Nephron (organoid): ENCODE data around the gene MLANA.

Experiments used
- H3K27ac Mint-ChIP-seq, 3 experiments: 2 replicates each; pipeline ENCODE4 v1.8.0; 2020; ENCODE audit warnings: mixed read lengths in 3 of 3, mild to moderate bottlenecking in 2 of 3, moderate library complexity in 1 of 3
- H3K27me3 Mint-ChIP-seq: 2 replicates; pipeline ENCODE4 v1.8.0; 2021; ENCODE audit warnings: low read depth, mild to moderate bottlenecking, moderate library complexity, mixed read lengths
- H3K36me3 Mint-ChIP-seq: 2 replicates; pipeline ENCODE4 v1.8.0; 2020; ENCODE audit warnings: low read depth, mixed read lengths
- H3K4me1 Mint-ChIP-seq: 2 replicates; pipeline ENCODE4 v1.8.0; 2020; ENCODE audit warnings: mixed read lengths
- H3K4me3 Mint-ChIP-seq, 3 experiments: 2 replicates each; pipeline ENCODE4 v1.8.0; 2020; ENCODE audit warnings: mild to moderate bottlenecking in 3 of 3, mixed read lengths in 3 of 3, moderate library complexity in 2 of 3
- H3K9me3 Mint-ChIP-seq: 2 replicates; pipeline ENCODE4 v1.8.0; 2020; ENCODE audit warnings: mixed read lengths
- CTCF ChIP-seq, 3 experiments: fragments of 200-600 bp; sonication (generic); IDR thresholded peaks; one replicate each; pipeline ENCODE4 v1.5.0; 2021; ENCODE audit warnings: antibody characterized with exemption in 3 of 3; ENCODE audit not compliant: unreplicated experiment in 3 of 3

Gene MLANA

DNA sequence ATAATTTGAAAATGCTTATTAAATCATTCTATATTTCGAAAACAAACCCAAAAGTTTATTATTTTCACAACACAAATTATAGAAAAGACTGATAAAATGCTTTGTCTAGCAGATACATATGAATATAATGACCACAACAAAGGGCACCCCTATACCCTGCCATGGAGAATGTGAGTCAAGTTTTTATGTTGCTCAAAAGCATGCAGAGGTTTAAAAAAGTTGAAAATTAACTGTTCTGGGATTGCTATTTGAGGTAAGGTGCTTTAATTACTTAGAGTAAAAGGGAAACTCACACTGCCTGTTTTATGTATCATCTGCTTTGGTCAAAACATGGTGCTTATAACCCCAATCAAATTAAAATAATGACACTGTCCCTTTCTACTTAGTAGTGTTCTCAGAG is 41.0 kb downstream of the MLANA start:
- TF ChIP-seq CTCF (IDR thresholded peaks at IDR 0.05; ENCODE audit: unreplicated experiment in 3 of 3): no peak
- H3K4me1 Mint-ChIP-seq: no peaks in the 10 kb centered on the region
- no peaks in the 10 kb centered on the region for H3K9me3 Mint-ChIP-seq
- H3K36me3 Mint-ChIP-seq: peaks cover 7% of the 10 kb centered on the region
- H3K4me3 Mint-ChIP-seq: no peak overlapping the region
- H3K27me3 Mint-ChIP-seq: no peaks in the 10 kb centered on the region
- peak overlapping the region in 2 of 3 experiments; percentile 53 to 84 for H3K27ac Mint-ChIP-seq

DNA sequence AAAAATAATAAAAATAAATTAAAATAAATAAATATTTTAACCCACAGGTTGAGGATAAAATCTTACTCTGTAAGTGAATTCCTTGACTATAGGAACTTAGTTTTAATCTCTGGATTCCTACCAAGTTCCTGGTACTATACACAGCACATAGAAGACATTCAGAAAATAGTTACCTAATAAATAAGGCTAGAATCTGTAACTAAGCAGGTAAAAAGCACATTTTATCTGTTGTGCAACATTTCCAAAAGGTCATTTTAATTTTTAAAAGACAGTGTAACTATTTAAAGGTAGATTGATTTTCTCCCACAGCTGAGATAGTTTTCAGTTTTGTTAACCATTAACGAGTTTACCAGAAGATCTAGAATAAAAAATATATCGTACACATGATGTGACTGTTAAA is 47.8 kb downstream of the MLANA start:
- Mint-ChIP-seq H3K36me3 (peaks cover 3% of the 10 kb centered on the region), H3K27ac (peak overlapping the region in 1 of 3 experiments; percentile 57), H3K27me3 (no peaks in the 10 kb centered on the region), H3K4me3 (no peak overlapping the region), H3K4me1 (no peaks in the 10 kb centered on the region), H3K9me3 (no peaks in the 10 kb centered on the region)
- no peak for TF ChIP-seq CTCF (IDR thresholded peaks at IDR 0.05; ENCODE audit: unreplicated experiment in 3 of 3)

- no peak for TF ChIP-seq CTCF (IDR thresholded peaks at IDR 0.05; ENCODE audit: unreplicated experiment in 3 of 3)
Observed at GRCh38 chr9:5939530-5939929, 48.8 kb downstream of the MLANA start.

DNA sequence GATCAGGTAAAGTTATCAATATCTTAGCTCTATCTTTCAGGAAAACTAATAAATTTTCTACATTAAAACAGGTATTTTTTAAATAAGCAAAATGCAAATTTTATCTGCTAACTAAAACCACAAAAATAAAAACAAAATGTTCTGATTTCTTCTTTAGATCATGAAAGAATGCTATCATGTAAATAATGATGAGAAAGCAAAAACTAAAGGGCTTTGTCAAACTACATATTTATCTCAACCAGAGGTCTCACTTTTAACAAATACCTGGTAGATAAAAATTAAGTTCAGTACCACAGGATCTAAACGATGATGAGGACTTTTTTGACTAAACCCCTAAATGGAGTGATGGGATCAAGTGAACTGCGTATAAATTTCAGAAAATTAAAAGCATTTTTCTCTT is 50.5 kb downstream of the MLANA start:
- Mint-ChIP-seq H3K9me3 (no peaks in the 10 kb centered on the region), H3K27me3 (no peaks in the 10 kb centered on the region), H3K36me3 (no peaks in the 10 kb centered on the region), H3K27ac (no peak overlapping the region), H3K4me1 (no peaks in the 10 kb centered on the region), H3K4me3 (no peak overlapping the region)
- no peak for TF ChIP-seq CTCF (IDR thresholded peaks at IDR 0.05; ENCODE audit: unreplicated experiment in 3 of 3)

More at GRCh38 chr9:5939530-5939929, 48.8 kb downstream of the MLANA start:
- no peaks in the 10 kb centered on the region for H3K27me3 Mint-ChIP-seq
- no peaks in the 10 kb centered on the region for H3K9me3 Mint-ChIP-seq
- no peaks in the 10 kb centered on the region for H3K36me3 Mint-ChIP-seq
- no peak overlapping the region for H3K4me3 Mint-ChIP-seq
- H3K4me1 Mint-ChIP-seq: no peaks in the 10 kb centered on the region
- no peak overlapping the region for H3K27ac Mint-ChIP-seq

- no peaks in the 10 kb centered on the region for H3K36me3 Mint-ChIP-seq
- no peak overlapping the region for H3K27ac Mint-ChIP-seq
- no peaks in the 10 kb centered on the region for H3K27me3 Mint-ChIP-seq
- no peak overlapping the region for H3K4me3 Mint-ChIP-seq
- no peak for TF ChIP-seq CTCF (IDR thresholded peaks at IDR 0.05; ENCODE audit: unreplicated experiment in 3 of 3)
- H3K4me1 Mint-ChIP-seq: peaks cover 32% of the 10 kb centered on the region
- H3K9me3 Mint-ChIP-seq: no peaks in the 10 kb centered on the region
Observed at GRCh38 chr9:5945112-5945511, 54.4 kb downstream of the MLANA start.

DNA sequence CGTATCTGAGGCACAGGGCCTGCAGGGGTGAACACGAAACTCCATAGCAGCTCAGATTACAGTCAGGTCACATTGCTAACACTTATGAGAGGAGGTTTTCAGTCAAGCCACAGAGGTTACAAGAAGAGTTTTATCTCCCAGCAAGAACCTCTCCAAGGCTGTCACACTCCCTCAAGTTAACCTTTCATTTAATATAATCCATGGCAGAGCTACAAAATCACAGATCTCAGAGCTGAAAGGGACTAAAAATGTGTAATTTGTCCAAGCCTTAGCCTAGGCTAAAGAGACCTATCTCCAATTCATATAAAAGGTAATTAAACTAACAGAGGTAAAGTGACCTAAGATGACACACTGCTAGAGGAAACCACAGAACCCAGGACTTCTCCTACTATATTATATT is 57.2 kb downstream of the MLANA start:
- Mint-ChIP-seq H3K27ac (peak overlapping the region; percentile 86 to 93 (median 93)), H3K27me3 (no peaks in the 10 kb centered on the region), H3K4me1 (peaks cover 42% of the 10 kb centered on the region), H3K4me3 (peak overlapping the region in 1 of 3 experiments; percentile 34), H3K36me3 (no peaks in the 10 kb centered on the region), H3K9me3 (no peaks in the 10 kb centered on the region)
- no peak for TF ChIP-seq CTCF (IDR thresholded peaks at IDR 0.05; ENCODE audit: unreplicated experiment in 3 of 3)
